ENCODE results near the gene FOSL2.

GRCh38 chr2:28420722-28421121, 28.1 kb downstream of the FOSL2 start:
- TF ChIP-seq YY1 (IDR thresholded peaks at IDR 0.05; ENCODE audit: insufficient read depth, insufficient read length), result no peak
- no peak for TF ChIP-seq SUZ12 (IDR thresholded peaks at IDR 0.05; ENCODE audit: extremely low read depth, insufficient read depth, insufficient read length)
- no peak for TF ChIP-seq ZNF274 (IDR thresholded peaks at IDR 0.05; ENCODE audit: low read depth, low read length)
